Astrocyte (in vitro differentiated cells and primary cell): Measurements from ENCODE around the gene PRDX3. TPM values are rescaled to one million over a fixed set of nuclear protein-coding genes. Genes with fewer than 3 reads are reported as not detected.

Experiments used
- DNase-seq: peaks from one replicate; pipeline ENCODE4 v3.0.0-alpha.2; 2010; ENCODE audit warnings: low read depth
- FAIRE-seq: peaks from 2 replicates; lab custom pipeline; 2011; peaks lifted over from hg19 to GRCh38; lab: Jason Lieb, UNC
- H2AFZ ChIP-seq: 2 replicates; pipeline ENCODE4 v1.6.0; 2012; ENCODE audit warnings: low read depth, low read length, inconsistent platforms
- H3K27ac ChIP-seq: 2 replicates; pipeline ENCODE4 v1.5.1; 2011; ENCODE audit warnings: low read depth, low read length, inconsistent platforms
- H3K27me3 ChIP-seq: 2 replicates; pipeline ENCODE4 v1.6.0; 2011; ENCODE audit warnings: low read length, inconsistent platforms; ENCODE audit not compliant: insufficient read depth
- H3K36me3 ChIP-seq: 2 replicates; pipeline ENCODE4 v1.5.1; 2011; ENCODE audit warnings: low read length, inconsistent platforms; ENCODE audit not compliant: insufficient read depth
- H3K4me1 ChIP-seq: 2 replicates; pipeline ENCODE4 v1.5.1; 2011; ENCODE audit warnings: low read length, inconsistent platforms; ENCODE audit not compliant: insufficient read depth
- H3K4me2 ChIP-seq: 2 replicates; pipeline ENCODE4 v1.6.0; 2012; ENCODE audit warnings: low read length, inconsistent platforms
- H3K4me3 ChIP-seq: 2 replicates; pipeline ENCODE4 v1.5.1; 2011; ENCODE audit warnings: low read depth, mild to moderate bottlenecking, low read length, inconsistent platforms; ENCODE audit not compliant: insufficient read depth
- H3K79me2 ChIP-seq: 2 replicates; pipeline ENCODE4 v1.6.0; 2012; ENCODE audit warnings: mild to moderate bottlenecking, low read length, inconsistent platforms; ENCODE audit not compliant: insufficient read depth
- H3K9ac ChIP-seq: 2 replicates; pipeline ENCODE4 v1.6.0; 2012; ENCODE audit warnings: mild to moderate bottlenecking, low read length, inconsistent platforms
- H3K9me3 ChIP-seq: 2 replicates; pipeline ENCODE4 v1.5.1; 2012; ENCODE audit warnings: low read depth, mild to moderate bottlenecking, low read length, inconsistent platforms; ENCODE audit not compliant: insufficient read depth
- H4K20me1 ChIP-seq: 2 replicates; pipeline ENCODE4 v1.6.0; 2012; ENCODE audit warnings: low read length, inconsistent platforms; ENCODE audit not compliant: insufficient read depth
- H3K27ac Mint-ChIP-seq: one replicate; pipeline ENCODE4 v1.8.0; 2021; ENCODE audit warnings: mild to moderate bottlenecking, mixed read lengths; ENCODE audit not compliant: unreplicated experiment
- H3K27me3 Mint-ChIP-seq: one replicate; pipeline ENCODE4 v1.8.0; 2021; ENCODE audit warnings: low read depth, mixed read lengths; ENCODE audit not compliant: unreplicated experiment
- H3K36me3 Mint-ChIP-seq: one replicate; pipeline ENCODE4 v1.8.0; 2021; ENCODE audit warnings: low read depth, mixed read lengths; ENCODE audit not compliant: unreplicated experiment
- H3K4me1 Mint-ChIP-seq: one replicate; pipeline ENCODE4 v1.8.0; 2021; ENCODE audit warnings: low read depth, mixed read lengths; ENCODE audit not compliant: unreplicated experiment
- H3K4me3 Mint-ChIP-seq: one replicate; pipeline ENCODE4 v1.8.0; 2021; ENCODE audit warnings: mild to moderate bottlenecking, moderate library complexity, mixed read lengths; ENCODE audit not compliant: unreplicated experiment
- H3K9me3 Mint-ChIP-seq: one replicate; pipeline ENCODE4 v1.8.0; 2021; ENCODE audit warnings: mild to moderate bottlenecking, mixed read lengths; ENCODE audit not compliant: unreplicated experiment
- EZH2 ChIP-seq: IDR thresholded peaks from 2 replicates; pipeline ENCODE4 v1.6.1; 2012; ENCODE audit warnings: mild to moderate bottlenecking, low read length, inconsistent platforms; ENCODE audit not compliant: insufficient read depth
- total RNA-seq: library from RNA; stranded (reverse); gene quantifications from 2 replicates; pipeline ENCODE4 v1.2.1, GENCODE V29; 2021
- TF ChIP-seq, protein P1 (sequence below): IDR thresholded peaks from 2 replicates; pipeline ENCODE4 v1.5.1; 2011; ENCODE audit warnings: low read depth, mild to moderate bottlenecking, inconsistent platforms, low read length, moderate library complexity; ENCODE audit not compliant: insufficient read depth

The PRDX3 gene
- total RNA-seq, 1 donor from 2014 or later: 127 TPM

DNA sequence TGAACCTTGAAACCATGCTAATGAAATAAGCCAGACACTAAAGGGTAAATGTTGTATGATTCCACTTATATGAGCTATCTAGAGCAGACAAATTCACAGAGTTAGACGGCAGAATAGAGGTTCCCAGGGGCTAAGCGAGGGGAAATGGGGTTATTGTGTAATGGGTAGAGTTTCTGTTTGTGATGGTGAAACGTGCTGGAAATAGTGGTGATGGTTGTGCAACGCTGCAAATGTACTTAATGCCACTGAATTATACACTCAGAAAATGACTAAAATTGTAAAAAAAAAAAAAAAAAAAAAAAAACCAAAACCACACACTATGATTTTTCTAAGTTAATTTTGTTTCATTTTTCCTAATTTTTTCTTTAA is 43.1 kb downstream of the PRDX3 start:
- Histone ChIP-seq H3K27ac (no peak overlapping the region), H3K27me3 (no peaks in the 10 kb centered on the region), H3K9ac (no peak overlapping the region), H4K20me1 (no peaks in the 10 kb centered on the region), H2AFZ (no peak overlapping the region), H3K36me3 (peaks cover 3% of the 10 kb centered on the region), H3K4me3 (no peak overlapping the region), H3K4me2 (no peak overlapping the region), H3K4me1 (no peaks in the 10 kb centered on the region), H3K9me3 (no peaks in the 10 kb centered on the region), H3K79me2 (no peaks in the 10 kb centered on the region)
- no peak for TF ChIP-seq EZH2
- TF ChIP-seq, protein P1, sequence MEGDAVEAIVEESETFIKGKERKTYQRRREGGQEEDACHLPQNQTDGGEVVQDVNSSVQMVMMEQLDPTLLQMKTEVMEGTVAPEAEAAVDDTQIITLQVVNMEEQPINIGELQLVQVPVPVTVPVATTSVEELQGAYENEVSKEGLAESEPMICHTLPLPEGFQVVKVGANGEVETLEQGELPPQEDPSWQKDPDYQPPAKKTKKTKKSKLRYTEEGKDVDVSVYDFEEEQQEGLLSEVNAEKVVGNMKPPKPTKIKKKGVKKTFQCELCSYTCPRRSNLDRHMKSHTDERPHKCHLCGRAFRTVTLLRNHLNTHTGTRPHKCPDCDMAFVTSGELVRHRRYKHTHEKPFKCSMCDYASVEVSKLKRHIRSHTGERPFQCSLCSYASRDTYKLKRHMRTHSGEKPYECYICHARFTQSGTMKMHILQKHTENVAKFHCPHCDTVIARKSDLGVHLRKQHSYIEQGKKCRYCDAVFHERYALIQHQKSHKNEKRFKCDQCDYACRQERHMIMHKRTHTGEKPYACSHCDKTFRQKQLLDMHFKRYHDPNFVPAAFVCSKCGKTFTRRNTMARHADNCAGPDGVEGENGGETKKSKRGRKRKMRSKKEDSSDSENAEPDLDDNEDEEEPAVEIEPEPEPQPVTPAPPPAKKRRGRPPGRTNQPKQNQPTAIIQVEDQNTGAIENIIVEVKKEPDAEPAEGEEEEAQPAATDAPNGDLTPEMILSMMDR: no peak
- no peaks in the 10 kb centered on the region for H3K27me3 Mint-ChIP-seq
- H3K4me1 Mint-ChIP-seq: peaks cover 17% of the 10 kb centered on the region
- no peak for FAIRE-seq
- no peaks in the 10 kb centered on the region for H3K9me3 Mint-ChIP-seq
- H3K27ac Mint-ChIP-seq: no peak overlapping the region
- peaks cover 21% of the 10 kb centered on the region for H3K36me3 Mint-ChIP-seq
- DNase-seq: no peak
- H3K4me3 Mint-ChIP-seq: no peak overlapping the region

DNA sequence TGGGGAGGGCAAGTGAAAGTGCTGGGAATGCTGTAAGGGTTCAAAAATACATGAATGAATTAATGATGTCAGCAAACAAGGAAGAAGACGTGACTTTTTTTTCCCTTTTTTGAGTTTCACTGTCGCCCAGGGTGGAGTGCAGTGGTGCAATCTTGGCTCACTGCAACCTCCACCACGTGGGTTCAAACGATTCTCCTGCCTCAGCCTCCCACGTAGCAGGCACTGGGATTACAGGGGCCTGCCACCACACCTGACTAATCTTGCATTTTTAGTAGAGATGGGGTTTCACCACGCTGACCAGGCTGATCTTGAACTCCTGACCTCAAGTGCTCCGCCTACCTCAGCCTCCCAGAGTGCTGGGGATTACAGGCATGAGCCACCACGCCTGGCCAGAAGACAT is 44.7 kb downstream of the PRDX3 start:
- Mint-ChIP-seq H3K27ac (no peak overlapping the region), H3K27me3 (no peaks in the 10 kb centered on the region), H3K4me1 (peaks cover 17% of the 10 kb centered on the region), H3K36me3 (peaks cover 18% of the 10 kb centered on the region), H3K9me3 (no peaks in the 10 kb centered on the region), H3K4me3 (no peak overlapping the region)
- DNase-seq (no peak), FAIRE-seq (no peak)
- Histone ChIP-seq H3K4me1 (no peaks in the 10 kb centered on the region), H3K4me3 (no peak overlapping the region), H3K79me2 (no peaks in the 10 kb centered on the region), H3K4me2 (no peak overlapping the region), H3K36me3 (peaks cover 6% of the 10 kb centered on the region), H2AFZ (no peak overlapping the region), H3K9me3 (no peaks in the 10 kb centered on the region), H3K9ac (no peak overlapping the region), H3K27me3 (no peaks in the 10 kb centered on the region), H3K27ac (no peak overlapping the region), H4K20me1 (no peaks in the 10 kb centered on the region)
- TF ChIP-seq EZH2: no peak
- TF ChIP-seq, protein P1: no peak

DNA sequence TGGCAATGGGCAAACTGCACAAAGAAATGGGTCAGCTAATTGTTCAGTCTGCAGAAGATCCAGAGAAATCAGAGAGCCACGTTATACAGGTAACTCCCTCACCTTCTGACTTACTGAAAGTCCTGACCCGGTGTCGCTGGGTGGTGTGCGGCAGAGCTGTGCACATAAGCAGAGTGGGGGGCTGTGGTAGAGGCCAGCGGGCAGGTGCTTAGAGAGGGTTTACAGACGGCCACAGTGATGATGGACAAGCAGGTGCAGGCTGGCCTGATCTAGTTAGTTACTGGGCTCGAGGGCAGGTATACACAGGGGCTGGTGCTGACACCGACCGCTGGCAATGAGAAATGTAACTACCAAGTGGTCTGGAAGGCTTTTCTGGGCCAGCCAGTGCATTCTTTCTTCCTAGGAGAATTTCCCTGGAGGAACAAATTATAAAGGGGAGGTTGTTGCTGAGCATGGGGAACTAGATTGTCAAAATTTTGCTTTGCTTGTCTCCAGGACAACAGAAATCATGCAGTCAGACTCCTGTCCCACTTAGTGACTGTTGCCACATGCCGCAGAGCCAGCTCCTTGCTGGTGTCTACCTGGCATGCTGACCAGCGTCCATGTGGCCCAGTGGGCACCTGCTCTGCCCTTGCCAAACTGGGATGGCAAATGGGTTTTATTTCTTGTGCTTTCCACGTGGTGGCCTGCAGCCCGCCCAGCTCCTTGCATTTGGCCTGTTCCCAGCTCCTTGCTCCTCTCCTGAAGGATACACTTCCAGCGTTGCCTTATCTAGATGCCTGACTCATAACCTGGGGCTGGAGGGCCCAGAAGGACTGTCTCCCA is 45.9 kb downstream of the PRDX3 start:
- Mint-ChIP-seq H3K27ac (no peak overlapping the region), H3K9me3 (no peaks in the 10 kb centered on the region), H3K36me3 (peaks cover 22% of the 10 kb centered on the region), H3K4me1 (peaks cover 11% of the 10 kb centered on the region), H3K27me3 (no peaks in the 10 kb centered on the region), H3K4me3 (no peak overlapping the region)
- Histone ChIP-seq H3K27me3 (no peaks in the 10 kb centered on the region), H2AFZ (no peak overlapping the region), H3K9me3 (no peaks in the 10 kb centered on the region), H3K4me2 (no peak overlapping the region), H3K27ac (no peak overlapping the region), H3K36me3 (peaks cover 9% of the 10 kb centered on the region), H3K4me1 (no peaks in the 10 kb centered on the region), H3K9ac (no peak overlapping the region), H3K79me2 (no peaks in the 10 kb centered on the region), H3K4me3 (no peak overlapping the region), H4K20me1 (no peaks in the 10 kb centered on the region)
- no peak for TF ChIP-seq EZH2
- TF ChIP-seq, protein P1: no peak
- DNase-seq (no peak), FAIRE-seq (no peak)
